HG02852 (cell line): ENCODE results near the gene INTS13.
"Not testable (repeated sequence)": the region's sequence is repeated elsewhere in the genome, so short reads cannot be mapped to it uniquely, and the experiment has no call there.

Experiments
- ATAC-seq: cut with Tn5 transposase; IDR thresholded peaks from one replicate; pipeline ENCODE4 v1.9.1; 2021; ENCODE audit warnings: mild to moderate bottlenecking, moderate library complexity; ENCODE audit not compliant: unreplicated experiment

Gene INTS13

DNA sequence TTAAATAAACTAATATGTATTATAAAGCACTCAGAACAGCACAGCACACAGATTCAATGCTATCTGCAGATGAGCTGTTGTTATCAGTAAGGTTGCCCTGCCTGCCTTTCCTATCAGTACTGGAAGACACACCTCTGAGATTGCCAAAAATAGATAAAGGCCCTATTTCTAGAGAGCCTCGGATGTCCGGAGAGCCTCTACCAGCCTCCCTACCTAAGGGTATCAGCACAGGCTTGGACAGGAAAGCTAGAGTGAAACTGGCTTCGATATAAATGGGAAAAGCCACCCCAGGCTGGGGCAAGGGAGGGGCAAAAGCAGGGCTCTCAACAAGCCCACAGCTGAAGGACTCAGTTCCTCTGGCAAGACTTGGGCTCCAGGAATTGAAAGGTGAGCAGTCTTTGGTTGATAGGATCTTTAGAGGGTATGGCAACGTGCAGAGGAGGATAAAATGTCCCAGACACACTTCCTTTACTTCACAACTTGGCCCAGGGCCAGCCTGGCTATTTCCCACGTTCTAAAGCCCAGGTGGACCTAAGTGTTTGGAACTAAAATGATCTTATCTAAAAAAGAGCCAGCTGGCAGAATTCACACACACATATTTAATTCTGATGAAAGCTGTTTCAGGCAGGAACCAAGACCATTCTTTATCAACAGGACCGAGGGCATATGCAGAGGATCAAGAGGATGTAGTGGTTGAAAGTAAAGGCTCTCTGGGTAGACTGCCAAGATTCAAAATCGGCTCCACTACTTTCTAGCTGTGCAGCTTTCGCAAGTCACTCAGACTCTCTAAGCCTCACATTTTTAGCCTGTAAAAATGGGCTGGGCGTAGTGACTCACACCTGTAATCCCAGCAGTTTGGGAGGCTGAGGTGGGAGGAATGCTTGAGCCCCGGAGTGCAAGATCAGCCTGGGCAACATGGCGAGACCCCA is 67.0 kb downstream of the INTS13 start:
- ATAC-seq = no peak

DNA sequence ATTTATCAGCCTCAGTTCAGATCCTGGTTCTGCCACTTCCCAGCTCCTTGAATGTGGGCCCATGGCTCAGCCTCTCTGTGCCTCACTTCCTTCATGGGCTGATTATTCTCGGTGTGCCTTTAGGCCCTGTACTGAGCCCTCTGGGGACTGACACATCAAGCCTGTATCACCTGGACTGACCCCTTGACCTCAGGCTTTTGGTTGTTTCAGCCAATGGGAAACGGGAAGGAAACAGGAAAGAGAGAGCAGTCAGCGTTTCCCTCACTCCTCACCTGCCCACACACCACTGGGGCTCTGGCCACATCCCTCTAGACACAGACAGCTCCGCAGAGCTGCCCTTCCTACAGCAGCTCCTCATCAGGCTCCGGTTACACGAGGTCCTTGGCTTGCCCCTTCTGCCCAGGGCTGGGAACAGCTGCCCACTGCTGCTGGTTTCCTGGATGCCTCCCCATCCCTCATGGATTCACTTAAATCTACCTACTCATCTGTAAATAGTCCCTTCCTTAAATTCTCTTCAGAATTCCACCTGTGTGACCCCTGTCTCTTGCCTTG is 67.8 kb downstream of the INTS13 start:
- ATAC-seq = no peak

DNA sequence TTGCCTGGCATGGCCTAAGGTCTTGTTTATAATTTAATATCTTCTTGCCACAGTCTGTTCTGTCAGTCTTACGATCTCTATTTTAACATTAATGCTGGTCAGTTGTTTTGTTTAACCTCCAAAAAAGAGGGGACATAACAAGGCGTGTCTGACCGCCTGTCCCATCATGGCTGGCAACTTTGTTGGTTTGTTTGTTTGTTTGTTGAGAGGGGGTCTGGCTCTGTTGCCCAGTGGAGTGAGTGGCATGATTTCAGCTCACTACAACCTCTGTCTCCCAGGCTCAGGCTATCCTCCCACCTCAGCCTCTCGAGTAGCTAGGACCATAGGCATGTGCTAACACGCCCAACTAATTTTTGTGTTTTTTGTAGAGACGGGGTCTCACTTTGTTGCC is 68.7 kb downstream of the INTS13 start:
- no peak for ATAC-seq

DNA sequence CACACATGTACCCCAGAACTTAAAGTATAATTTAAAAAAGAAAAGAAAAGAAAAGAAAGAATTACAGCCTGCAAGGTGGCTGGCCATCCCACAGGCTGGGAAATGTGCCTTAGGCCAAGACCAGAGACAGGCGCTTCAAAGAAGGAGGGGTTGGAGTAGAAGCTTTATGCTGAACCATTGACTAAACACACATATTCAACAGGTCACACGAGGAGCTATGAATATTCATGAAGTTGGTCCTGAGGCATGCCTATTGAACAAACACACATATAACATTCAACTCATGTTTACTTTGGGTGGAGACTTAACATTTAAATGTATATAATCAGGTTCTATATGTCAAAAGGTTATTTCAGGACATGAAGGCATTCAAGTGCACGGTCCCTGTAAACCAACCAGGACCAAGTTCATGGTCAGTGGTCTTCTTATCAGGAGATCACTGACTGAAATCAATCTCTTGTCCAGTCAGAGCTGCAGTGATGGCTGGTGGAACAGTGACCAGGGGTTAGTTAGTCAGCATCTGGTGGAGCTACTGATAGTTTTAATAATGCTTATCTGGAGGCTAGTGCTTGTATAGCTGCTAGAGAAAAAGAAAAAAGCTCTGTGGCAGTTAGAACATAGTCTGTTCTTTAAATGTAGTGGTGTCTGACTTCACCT is 69.2 kb downstream of the INTS13 start:
- ATAC-seq = no peak

DNA sequence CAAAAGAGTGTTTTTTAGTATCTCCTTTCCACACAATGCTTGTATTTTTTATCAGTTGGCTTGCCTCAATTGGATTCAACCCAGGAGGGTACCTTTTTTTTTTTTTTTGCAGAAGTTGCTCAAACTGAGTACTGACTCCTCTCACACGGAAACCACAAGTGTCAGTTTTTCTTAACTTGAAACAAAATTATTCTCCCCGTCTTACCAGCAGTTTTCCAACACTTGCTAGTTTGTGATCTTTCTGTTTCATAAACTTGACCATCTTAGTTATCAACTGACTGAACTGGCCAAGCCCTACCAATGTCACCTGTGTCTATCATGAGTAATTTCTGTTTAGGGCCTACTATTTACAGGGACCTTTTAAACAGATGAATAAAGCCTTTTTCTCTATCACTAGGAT is 70.7 kb downstream of the INTS13 start:
- peak; percentile 72 for ATAC-seq

DNA sequence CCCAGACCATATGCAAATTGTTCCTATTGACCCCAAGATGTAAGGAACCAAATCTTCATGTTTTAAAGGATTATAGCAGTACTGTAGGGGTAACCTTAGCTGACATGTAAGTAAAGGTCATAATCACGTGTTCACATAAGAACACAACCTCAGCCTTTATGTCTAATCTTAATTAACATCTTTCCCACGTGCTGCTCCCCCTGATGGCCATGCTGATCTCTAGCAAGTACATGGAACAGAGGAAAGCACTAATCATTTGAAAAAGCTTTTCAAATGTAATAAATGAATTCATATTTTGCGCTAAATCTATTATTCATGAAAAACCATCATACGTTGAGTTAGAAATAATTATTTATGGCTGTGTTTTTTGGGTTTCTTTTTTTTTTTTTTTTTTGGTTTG is 74.3 kb downstream of the INTS13 start:
- no peak for ATAC-seq

DNA sequence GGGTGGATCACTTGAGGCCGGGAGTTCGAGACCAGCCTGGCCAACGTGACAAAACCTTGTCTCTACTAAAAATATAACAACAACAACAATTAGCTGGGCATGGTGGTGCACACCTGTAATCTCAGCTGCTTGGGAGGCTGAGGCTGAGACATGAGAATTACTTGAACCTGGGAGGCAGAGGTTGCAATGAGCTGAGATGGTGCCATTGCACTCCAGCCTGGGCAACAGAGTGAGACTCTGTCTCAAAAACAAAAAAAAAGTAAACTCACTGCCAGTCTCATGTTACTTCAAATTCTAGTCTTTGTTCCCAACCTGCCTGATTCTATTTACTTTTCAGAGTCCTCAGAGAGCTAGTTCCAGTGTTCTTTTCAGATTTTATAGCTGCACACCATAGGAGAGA is 75.0 kb downstream of the INTS13 start:
- not testable (repeated sequence) for ATAC-seq

DNA sequence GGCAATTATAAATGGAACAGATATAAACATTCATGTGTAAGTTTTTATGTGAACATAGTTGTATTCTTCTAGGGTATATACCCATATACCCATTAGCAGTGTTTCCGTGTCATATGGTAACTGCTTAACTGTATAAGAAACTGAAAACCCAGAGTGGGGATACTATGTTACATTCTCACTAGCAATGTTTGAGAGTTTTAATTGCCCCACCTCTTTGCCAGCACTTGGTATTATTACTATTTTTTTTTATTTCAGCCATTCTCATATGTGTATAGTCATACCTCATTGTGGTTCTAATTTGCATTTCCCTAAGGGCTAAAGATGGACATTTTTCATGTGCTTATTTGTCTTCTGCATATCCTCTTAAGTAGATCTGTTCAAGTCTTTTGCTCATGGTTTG is 76.1 kb downstream of the INTS13 start:
- no peak for ATAC-seq

DNA sequence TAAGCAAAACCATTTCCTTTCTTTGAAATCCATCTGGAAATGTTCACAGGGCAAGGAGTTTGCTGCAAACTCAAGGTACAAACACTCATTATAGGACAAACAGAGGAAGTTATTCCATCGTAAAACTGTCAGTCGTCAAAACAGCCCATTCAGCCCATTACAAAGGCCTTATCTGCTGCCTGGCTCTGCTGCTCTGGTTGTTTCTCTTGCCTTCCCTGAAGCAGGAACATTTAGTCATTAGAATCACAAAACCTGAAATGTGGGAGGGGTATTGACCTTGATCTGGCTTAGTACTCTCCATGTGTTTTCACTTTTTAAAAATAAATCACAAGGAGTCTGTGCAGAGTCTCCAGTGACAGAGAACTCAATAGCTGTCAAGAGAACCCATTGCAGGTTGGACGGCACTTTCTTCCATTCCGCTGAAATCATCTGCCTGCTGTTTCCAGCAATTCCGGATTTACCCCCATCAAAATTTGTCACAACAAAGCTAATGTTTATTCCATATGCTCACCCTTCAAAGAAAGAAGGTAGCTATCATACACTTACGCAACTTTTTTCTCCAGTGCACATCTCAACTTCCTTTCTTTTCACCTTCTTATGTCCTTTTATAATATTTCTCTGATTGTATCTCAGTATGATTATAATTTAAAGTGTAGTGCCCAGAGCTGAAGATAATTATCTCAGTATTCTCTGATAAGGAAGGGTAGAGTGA is 80.2 kb downstream of the INTS13 start:
- ATAC-seq = no peak

DNA sequence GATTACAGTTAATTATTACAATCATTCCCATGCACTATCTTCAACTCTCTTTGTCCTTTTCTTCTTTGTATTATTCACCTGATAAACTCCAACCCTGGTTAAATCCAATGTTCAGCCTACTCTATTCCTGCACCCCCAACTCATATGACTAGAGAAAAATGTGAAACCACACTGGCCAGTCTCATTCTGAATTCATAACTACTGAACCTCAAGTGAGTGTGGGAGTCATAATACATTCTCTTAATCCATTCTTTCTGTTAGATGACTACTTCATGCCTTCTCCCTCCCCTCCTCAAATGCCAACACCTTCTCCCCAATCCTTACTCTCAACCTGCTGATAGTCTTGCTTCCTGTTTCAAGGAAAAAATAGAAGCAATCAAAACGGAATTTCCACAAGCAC is 82.4 kb downstream of the INTS13 start:
- no peak for ATAC-seq
